DOHH2 (cell line): Measurements from ENCODE around the gene LRRC7.

ENCODE experiments used
- H3F3A ChIP-seq: fragments of 200-600 bp; sonication (generic), shearing (Covaris generic); 2 replicates; pipeline ENCODE4 v1.6.0; 2016; ENCODE audit warnings: antibody characterized with exemption, mild to moderate bottlenecking; ENCODE audit not compliant: control insufficient read depth, insufficient read depth
- H3K27ac ChIP-seq: fragments of 200-600 bp; sonication (generic); 2 replicates; pipeline ENCODE4 v1.5.1; 2014; ENCODE audit warnings: low read depth, mild to moderate bottlenecking, low read length, moderate library complexity
- H3K27me3 ChIP-seq: fragments of 200-600 bp; sonication (generic); 2 replicates; pipeline ENCODE4 v1.6.1; 2014; ENCODE audit warnings: mild to moderate bottlenecking, low read length, mixed read lengths; ENCODE audit not compliant: control insufficient read depth
- H3K36me3 ChIP-seq: fragments of 200-600 bp; sonication (generic); 2 replicates; pipeline ENCODE4 v1.6.1; 2014; ENCODE audit warnings: mild to moderate bottlenecking, low read length, moderate library complexity, mixed read lengths; ENCODE audit not compliant: control insufficient read depth
- H3K4me1 ChIP-seq: fragments of 200-600 bp; sonication (generic); 2 replicates; pipeline ENCODE4 v1.6.1; 2014; ENCODE audit warnings: mild to moderate bottlenecking, low read length, mixed read lengths; ENCODE audit not compliant: control insufficient read depth
- H3K4me2 ChIP-seq: fragments of 200-600 bp; sonication (generic); 2 replicates; pipeline ENCODE4 v1.6.0; 2014; ENCODE audit warnings: mild to moderate bottlenecking, low read length, moderate library complexity
- H3K4me3 ChIP-seq: fragments of 200-600 bp; sonication (generic); 2 replicates; pipeline ENCODE4 v1.5.1; 2014; ENCODE audit warnings: mild to moderate bottlenecking, low read length, mixed read lengths
- H3K79me2 ChIP-seq: fragments of 200-600 bp; sonication (generic); 2 replicates; pipeline ENCODE4 v1.6.1; 2014; ENCODE audit warnings: mild to moderate bottlenecking, low read length, mixed read lengths; ENCODE audit not compliant: control insufficient read depth
- H3K9me2 ChIP-seq: fragments of 200-600 bp; sonication (generic); replicated peaks from 2 replicates; pipeline ENCODE4 v1.6.1; 2014; ENCODE audit warnings: mild to moderate bottlenecking, low read length, mixed read lengths; ENCODE audit not compliant: control insufficient read depth
- H3K9me3 ChIP-seq: fragments of 200-600 bp; sonication (generic); 2 replicates; pipeline ENCODE4 v1.6.1; 2014; ENCODE audit warnings: antibody characterized with exemption, low read length, mixed read lengths; ENCODE audit not compliant: control insufficient read depth, insufficient read depth
- H4K20me1 ChIP-seq: fragments of 200-600 bp; sonication (generic); 2 replicates; pipeline ENCODE4 v1.6.0; 2014; ENCODE audit warnings: low read depth, mild to moderate bottlenecking, antibody characterized with exemption, low read length, moderate library complexity; ENCODE audit not compliant: control insufficient read depth, insufficient read depth
- CTCF ChIP-seq: fragments of 200-600 bp; sonication (generic); IDR thresholded peaks from one replicate; pipeline ENCODE4 v1.5.1; 2014; ENCODE audit warnings: antibody characterized with exemption, mild to moderate bottlenecking, low read depth, low read length; ENCODE audit not compliant: poor library complexity, severe bottlenecking
- EZH2phosphoT487 ChIP-seq: fragments of 200-600 bp; sonication (generic); IDR thresholded peaks from 2 replicates; pipeline ENCODE4 v1.6.1; 2017; ENCODE audit warnings: borderline replicate concordance, mild to moderate bottlenecking, antibody characterized with exemption, low read length, moderate library complexity, mixed read lengths

The LRRC7 gene

GRCh38 chr1:69846267-69846666 is 278.5 kb downstream of the LRRC7 start:
- Histone ChIP-seq H3K27me3 (no peaks in the 10 kb centered on the region), H3K4me3 (no peak overlapping the region), H4K20me1 (no peaks in the 10 kb centered on the region; the same call in 1 of the 2 replicates), H3K4me1 (no peaks in the 10 kb centered on the region), H3K9me2 (no peaks in the 10 kb centered on the region), H3K4me2 (no peak overlapping the region), H3K36me3 (no peaks in the 10 kb centered on the region), H3K27ac (no peak overlapping the region), H3K79me2 (no peaks in the 10 kb centered on the region), H3K9me3 (no peaks in the 10 kb centered on the region), H3F3A (no peaks in the 10 kb centered on the region)
- no peak for TF ChIP-seq EZH2phosphoT487
- TF ChIP-seq CTCF, result no peak

GRCh38 chr1:69847670-69848069 is 279.9 kb downstream of the LRRC7 start:
- H3K79me2 ChIP-seq, result no peaks in the 10 kb centered on the region
- H3K27ac ChIP-seq, result no peak overlapping the region
- H3K27me3 ChIP-seq, result no peaks in the 10 kb centered on the region
- no peak overlapping the region for H3K4me2 ChIP-seq
- no peaks in the 10 kb centered on the region for H3K4me1 ChIP-seq
- no peaks in the 10 kb centered on the region for H3F3A ChIP-seq
- no peaks in the 10 kb centered on the region for H3K9me3 ChIP-seq
- H3K4me3 ChIP-seq, result no peak overlapping the region
- TF ChIP-seq EZH2phosphoT487 (no peak), CTCF (no peak)
- H3K9me2 ChIP-seq, result no peaks in the 10 kb centered on the region
- H3K36me3 ChIP-seq, result no peaks in the 10 kb centered on the region
- no peaks in the 10 kb centered on the region; the same call in 1 of the 2 replicates for H4K20me1 ChIP-seq

- no peaks in the 10 kb centered on the region for H3K79me2 ChIP-seq
- no peaks in the 10 kb centered on the region for H3K9me3 ChIP-seq
- no peaks in the 10 kb centered on the region for H3K27me3 ChIP-seq
- H3K9me2 ChIP-seq, result no peaks in the 10 kb centered on the region
- H3K36me3 ChIP-seq, result no peaks in the 10 kb centered on the region
- TF ChIP-seq CTCF (no peak), EZH2phosphoT487 (no peak)
- no peaks in the 10 kb centered on the region; the same call in 1 of the 2 replicates for H4K20me1 ChIP-seq
- no peaks in the 10 kb centered on the region for H3F3A ChIP-seq
- H3K4me2 ChIP-seq, result no peak overlapping the region
- H3K4me1 ChIP-seq, result no peaks in the 10 kb centered on the region
- H3K4me3 ChIP-seq, result no peak overlapping the region
- no peak overlapping the region for H3K27ac ChIP-seq
These were observed 284.4 kb downstream of the LRRC7 start for GRCh38 chr1:69852151-69852550.

GRCh38 chr1:69852706-69853105 is 285.0 kb downstream of the LRRC7 start:
- no peaks in the 10 kb centered on the region for H3K4me1 ChIP-seq
- no peak overlapping the region for H3K27ac ChIP-seq
- no peak for TF ChIP-seq EZH2phosphoT487
- TF ChIP-seq CTCF, result no peak
- H3K4me2 ChIP-seq, result no peak overlapping the region
- no peaks in the 10 kb centered on the region for H3F3A ChIP-seq
- no peak overlapping the region for H3K4me3 ChIP-seq
- H3K9me2 ChIP-seq, result no peaks in the 10 kb centered on the region
- H4K20me1 ChIP-seq, result no peaks in the 10 kb centered on the region
- no peaks in the 10 kb centered on the region for H3K36me3 ChIP-seq
- H3K79me2 ChIP-seq, result no peaks in the 10 kb centered on the region
- no peaks in the 10 kb centered on the region for H3K9me3 ChIP-seq
- H3K27me3 ChIP-seq, result no peaks in the 10 kb centered on the region
